Lower leg skin (tissue), 3 donors: ENCODE data around the gene SKI.

Source experiments
- CTCF ChIP-seq, 3 donors: fragments of 450-650 bp; IDR thresholded peaks; one replicate each; pipeline ENCODE4 v1.5.1; 2016; ENCODE audit warnings: antibody characterized with exemption in 3 of 3, mild to moderate bottlenecking in 3 of 3, moderate library complexity in 2 of 3
- POLR2A ChIP-seq, 2 donors: fragments of 450-650 bp; IDR thresholded peaks; one replicate each; pipeline ENCODE4 v1.6.1; 2016 to 2017; ENCODE audit warnings: antibody characterized with exemption in 2 of 2, mild to moderate bottlenecking in 1 of 2, moderate library complexity in 1 of 2

GRCh38 chr1:2273401-2274090 is 45.4 kb downstream of the SKI start:
- no peak for TF ChIP-seq CTCF (IDR thresholded peaks at IDR 0.05)
- TF ChIP-seq POLR2A (IDR thresholded peaks at IDR 0.05) = no peak
